Inflammatory macrophage (primary cell): ENCODE measurements around the gene ELF2.
"Not testable (repeated sequence)": the region's sequence is repeated elsewhere in the genome, so short reads cannot be mapped to it uniquely, and the experiment has no call there.

Experiments
- DNase-seq, 2 donors: peaks; one replicate each; pipeline ENCODE4 v3.0.0-alpha.2; 2020 to 2022

ELF2 gene

GRCh38 chr4:139142087-139142486, 34.9 kb downstream of the ELF2 start:
- DNase-seq, result no peak

- peak; percentile 30 to 73 for DNase-seq
These were observed 39.3 kb downstream of the ELF2 start for GRCh38 chr4:139137763-139138162.

GRCh38 chr4:139134403-139134802, 42.6 kb downstream of the ELF2 start:
- DNase-seq, result no peak

GRCh38 chr4:139131209-139131870, 45.7 kb downstream of the ELF2 start:
- no peak for DNase-seq

DNA sequence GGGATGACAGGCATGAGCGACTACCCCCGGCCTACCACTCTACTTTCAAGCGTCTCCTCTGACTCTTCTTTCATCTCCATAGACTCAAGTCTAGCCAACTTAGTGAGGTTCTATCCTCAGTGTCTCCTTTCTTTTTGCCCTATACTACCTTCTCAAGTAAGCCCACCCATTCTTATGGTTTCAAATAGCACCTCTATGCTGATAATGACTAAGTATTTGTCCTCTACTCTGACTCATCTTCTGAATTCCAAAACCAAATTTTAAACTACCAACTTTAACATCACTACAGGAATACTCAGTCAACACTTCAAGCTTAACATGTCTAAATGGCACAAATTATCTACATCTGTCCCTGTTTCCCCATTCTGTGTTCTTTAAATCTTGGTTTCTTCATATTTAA, 47.8 kb downstream of the ELF2 start:
- no peak for DNase-seq

- DNase-seq, result no peak
These were observed 50.1 kb downstream of the ELF2 start for GRCh38 chr4:139126898-139127297.

DNA sequence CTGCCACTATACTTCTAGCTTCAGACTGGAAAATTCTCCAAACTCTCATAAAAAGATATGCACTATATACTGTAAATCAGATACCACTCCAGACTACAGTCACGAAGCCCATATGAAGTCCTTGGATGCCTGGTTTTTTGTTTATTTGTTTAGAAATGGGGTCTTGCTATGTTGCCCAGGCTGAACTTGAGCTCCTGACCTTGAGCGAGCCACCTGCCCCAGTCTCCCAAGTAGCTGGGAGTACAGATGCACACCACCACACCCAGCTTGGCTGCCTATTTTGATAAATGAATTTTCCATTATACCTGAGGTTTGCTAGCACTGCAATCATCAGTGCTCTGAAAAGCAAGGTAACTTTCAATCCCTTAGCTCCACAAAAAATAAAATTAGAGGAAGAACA, 53.1 kb downstream of the ELF2 start:
- DNase-seq, result no peak

- DNase-seq, result no peak
These were observed 58.7 kb downstream of the ELF2 start for GRCh38 chr4:139118365-139118764.

GRCh38 chr4:139115226-139115625, 61.8 kb downstream of the ELF2 start:
- no peak for DNase-seq

- not testable (repeated sequence) for DNase-seq
These were observed 62.2 kb downstream of the ELF2 start for GRCh38 chr4:139114795-139115194.

DNA sequence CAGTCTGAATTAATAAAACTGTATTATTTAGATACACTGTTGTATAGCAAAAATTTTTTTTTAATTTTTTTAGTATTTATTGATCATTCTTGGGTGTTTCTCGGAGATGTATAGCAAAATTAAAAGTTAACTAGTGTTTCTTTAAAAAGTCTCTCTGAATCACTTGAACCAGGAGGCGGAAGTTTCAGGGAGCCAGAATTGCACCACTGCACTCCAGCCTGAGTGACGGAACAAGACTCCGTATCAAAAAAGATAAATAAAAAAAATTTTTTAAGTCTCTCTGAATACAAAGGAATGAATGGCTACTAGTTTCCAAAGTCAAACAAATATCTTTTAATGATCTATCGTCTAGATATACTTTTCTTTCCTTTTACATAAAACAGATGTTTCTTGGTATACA, 64.4 kb downstream of the ELF2 start:
- DNase-seq, result no peak

GRCh38 chr4:139108567-139109128, 68.4 kb downstream of the ELF2 start:
- no peak for DNase-seq

DNA sequence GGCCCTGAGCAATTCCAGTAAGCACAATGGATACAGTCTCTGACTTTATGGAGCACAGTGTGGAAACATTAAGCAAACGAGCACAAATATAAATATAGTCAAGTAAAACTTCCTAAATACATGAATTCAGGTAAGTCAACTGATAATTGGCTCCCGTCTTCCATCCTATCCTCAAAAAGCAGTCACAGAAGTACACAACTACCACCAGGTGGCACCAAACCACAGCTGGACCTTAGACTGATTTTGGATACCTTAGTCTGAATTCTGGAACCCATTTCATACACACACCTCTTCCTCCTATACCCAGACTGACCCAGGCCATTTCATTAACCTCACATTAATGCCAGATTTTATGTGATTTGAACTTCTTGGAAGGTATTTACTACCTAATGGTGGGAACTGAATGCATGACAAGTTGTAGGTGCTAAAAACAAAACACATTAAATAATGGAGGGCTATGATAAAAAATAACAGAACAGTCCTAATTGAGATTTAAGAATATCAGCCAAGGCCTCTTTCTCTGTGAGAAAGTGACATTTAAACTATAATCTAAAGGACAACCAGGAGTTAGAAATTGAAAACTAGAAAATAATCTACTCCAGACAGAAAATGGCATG, 77.5 kb downstream of the ELF2 start:
- peak; percentile 70 to 77 for DNase-seq

DNA sequence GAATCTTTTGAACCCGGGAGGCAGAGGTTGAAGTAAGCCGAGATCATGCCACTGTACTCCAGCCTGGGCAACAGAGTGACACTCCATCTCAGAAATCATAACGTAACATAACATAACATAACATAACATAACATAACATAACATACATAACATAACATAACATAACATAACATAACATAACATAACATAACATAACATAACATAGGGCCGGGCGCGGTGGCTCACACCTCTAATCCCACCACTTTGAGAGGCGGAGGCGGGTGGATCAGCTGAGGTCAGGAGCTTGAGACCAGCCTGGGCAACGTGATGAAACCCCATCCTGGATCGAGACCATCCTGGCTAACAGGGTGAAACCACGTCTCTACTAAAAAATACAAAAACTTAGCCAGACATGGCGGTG, 84.7 kb downstream of the ELF2 start:
- DNase-seq, result no peak

DNA sequence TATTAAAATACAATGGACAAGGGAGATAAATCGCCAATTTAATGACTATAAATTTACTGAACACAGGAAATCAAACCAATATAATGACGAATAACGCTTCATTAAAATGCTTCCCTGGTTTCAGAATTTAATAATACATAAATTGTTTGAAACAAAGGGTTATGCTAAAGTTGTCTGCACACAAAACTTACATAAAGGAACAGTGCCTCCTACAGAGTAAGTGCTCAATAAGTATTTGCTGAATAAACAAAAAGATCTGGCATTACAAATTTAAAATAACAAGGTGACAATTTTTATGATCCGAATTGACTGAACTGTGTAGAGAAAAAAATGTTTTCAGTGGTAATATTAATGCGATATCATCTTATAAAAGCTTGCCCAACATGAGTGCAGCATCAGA, 91.9 kb downstream of the ELF2 start:
- DNase-seq, result peak in 1 of 2 donors; percentile 5

DNA sequence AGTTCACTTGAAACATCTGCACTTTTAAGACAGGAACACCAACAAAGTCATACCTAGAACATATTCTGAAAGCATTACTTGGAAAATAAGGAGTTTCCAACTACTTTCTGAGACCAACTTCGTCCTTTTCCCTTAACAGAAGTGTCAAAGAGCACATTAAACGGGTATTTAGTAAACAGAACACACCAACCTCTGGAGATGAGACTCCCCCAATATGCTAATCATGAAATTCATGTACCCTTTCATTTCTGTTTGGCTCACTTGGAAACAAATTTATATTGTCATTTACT, 92.3 kb downstream of the ELF2 start:
- peak in 1 of 2 donors; percentile 18 for DNase-seq

- peak; percentile 85 to 89 for DNase-seq
These were observed 92.8 kb downstream of the ELF2 start for GRCh38 chr4:139083956-139084803.

GRCh38 chr4:139083607-139083955, 93.4 kb downstream of the ELF2 start:
- peak; percentile 73 to 88 for DNase-seq

GRCh38 chr4:139082750-139083606, 94.0 kb downstream of the ELF2 start:
- DNase-seq, result peak; percentile 98

DNA sequence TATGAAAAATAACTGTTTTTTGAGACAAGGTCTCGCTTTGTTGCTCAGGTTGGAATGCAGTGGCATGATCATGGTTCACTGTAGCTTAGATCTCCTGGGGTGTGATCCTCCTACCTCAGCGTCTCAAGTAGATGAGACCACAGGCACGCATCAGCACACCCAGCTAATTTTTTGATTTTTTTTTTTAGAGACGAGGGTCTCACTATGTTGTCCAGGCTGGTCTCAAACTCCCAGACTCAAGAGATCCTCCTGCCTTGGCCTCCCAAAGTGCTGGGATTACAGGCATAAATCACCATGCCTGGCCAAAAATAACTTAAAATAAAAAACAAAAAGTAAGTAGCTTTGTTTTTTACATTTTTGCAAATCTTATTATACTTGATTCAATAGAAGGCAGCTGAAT, 98.1 kb downstream of the ELF2 start:
- no peak for DNase-seq

- no peak for DNase-seq
These were observed 99.3 kb downstream of the ELF2 start for GRCh38 chr4:139077567-139078355.
